Measurements from ENCODE around the gene TMEM238L. TPM values are rescaled to one million over a fixed set of nuclear protein-coding genes. Genes with fewer than 3 reads are reported as not detected.

TMEM238L gene
- total and polyA plus RNA-seq, 7 experiments from 2014 or later, result not detected

DNA sequence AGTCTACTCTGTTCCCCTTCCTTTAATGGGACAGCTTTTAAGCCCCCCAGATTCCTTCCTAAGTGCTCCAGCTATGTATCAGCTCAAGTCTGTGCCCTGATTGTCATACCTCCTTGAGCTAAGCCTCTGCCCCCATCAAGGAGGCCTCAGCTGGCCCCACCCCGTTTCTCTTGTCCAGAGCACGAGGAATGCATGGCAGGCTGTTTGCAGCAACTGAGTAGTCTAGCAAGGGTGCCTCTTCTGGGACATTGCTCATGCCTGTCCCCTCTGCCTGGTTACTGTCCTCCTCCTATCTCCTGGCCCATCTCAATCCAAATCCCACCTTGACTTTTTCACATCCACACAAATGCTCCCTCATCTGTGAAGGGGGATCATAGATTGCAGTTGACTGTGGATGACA, 46.3 kb downstream of the TMEM238L start:
- peaks cover 0 to 4% (median 0%) of the 10 kb centered on the region in 5 donors for H3K27me3 Mint-ChIP-seq
- intact Hi-C loops (cut with micrococcal nuclease), result no loop called here
- no peaks in the 10 kb centered on the region for H3K9me3 ChIP-seq (ENCODE audit: control insufficient read depth in 2 of 3, low read length in 3 of 3)
- no peak overlapping the region for H3K27ac ChIP-seq (ENCODE audit: low read depth, low read length)
- CTCF ChIA-PET, result interaction anchor here (0.6 kb wide), 1 partner anchor 27 kb away, joined by 4 read pairs; no protein-coding TSS in a partner anchor
- no peaks in the 10 kb centered on the region for H3K36me3 ChIP-seq (ENCODE audit: control insufficient read depth in 2 of 3, insufficient read depth in 3 of 3, low read length in 3 of 3)
- no peak overlapping the region for H3K4me3 Mint-ChIP-seq
- no peaks in the 10 kb centered on the region for H3K27me3 ChIP-seq (ENCODE audit: control insufficient read depth in 2 of 2, insufficient read depth in 2 of 2, low read length in 2 of 2)
- no peaks in the 10 kb centered on the region for H3K36me3 Mint-ChIP-seq
- no peak overlapping the region for H3K27ac Mint-ChIP-seq
- POLR2A ChIA-PET, result no interaction called here
- H3K4me3 ChIP-seq (ENCODE audit: low read length), result no peak overlapping the region
- DNase-seq (no peak), ATAC-seq (no peak)
- H3K4me1 ChIP-seq (ENCODE audit: control insufficient read depth in 2 of 2, insufficient read depth in 2 of 2, low read length in 2 of 2), result no peaks in the 10 kb centered on the region
- H3K4me1 Mint-ChIP-seq, result peaks cover 0 to 6% (median 0%) of the 10 kb centered on the region in 7 donors
- no peaks in the 10 kb centered on the region for H3K9me3 Mint-ChIP-seq

DNA sequence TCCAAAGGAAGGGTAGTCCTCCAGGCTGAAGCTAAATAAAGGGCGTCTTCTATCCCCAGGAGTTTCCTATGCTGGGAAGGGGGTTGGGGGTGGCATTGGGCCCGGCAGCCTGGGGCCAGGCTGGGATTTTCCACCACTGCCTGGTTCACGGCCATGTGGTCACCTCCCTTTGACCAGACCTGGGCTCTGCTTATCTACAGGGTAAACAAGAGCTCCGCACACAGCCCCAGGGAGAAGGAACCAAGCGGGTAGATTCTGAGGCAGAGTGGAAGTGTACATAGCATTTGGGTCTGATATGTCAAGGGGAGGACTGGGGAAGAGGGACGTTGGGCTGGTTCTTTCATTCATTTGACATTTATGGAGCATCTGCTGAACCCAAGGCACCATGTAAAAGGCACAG, 46.8 kb downstream of the TMEM238L start:
- no peaks in the 10 kb centered on the region for H3K27me3 ChIP-seq (ENCODE audit: control insufficient read depth in 2 of 2, insufficient read depth in 2 of 2, low read length in 2 of 2)
- H3K27ac ChIP-seq (ENCODE audit: low read depth, low read length), result no peak overlapping the region
- no peaks in the 10 kb centered on the region for H3K4me1 ChIP-seq (ENCODE audit: control insufficient read depth in 2 of 2, insufficient read depth in 2 of 2, low read length in 2 of 2)
- no peaks in the 10 kb centered on the region for H3K36me3 ChIP-seq (ENCODE audit: control insufficient read depth in 2 of 3, insufficient read depth in 3 of 3, low read length in 3 of 3)
- ChIA-PET POLR2A (no interaction called here), CTCF (interaction anchor here (0.6 kb wide), 1 partner anchor 27 kb away, joined by 4 read pairs; no protein-coding TSS in a partner anchor)
- H3K4me1 Mint-ChIP-seq, result peaks cover 0 to 6% (median 0%) of the 10 kb centered on the region in 7 donors
- H3K4me3 ChIP-seq (ENCODE audit: low read length), result no peak overlapping the region
- peak overlapping the region in 1 of 9 donors; percentile 74 for H3K27ac Mint-ChIP-seq
- intact Hi-C loops (cut with micrococcal nuclease), result no loop called here
- no peak for ATAC-seq
- no peak overlapping the region for H3K4me3 Mint-ChIP-seq
- no peaks in the 10 kb centered on the region for H3K9me3 Mint-ChIP-seq
- no peak for DNase-seq
- H3K9me3 ChIP-seq (ENCODE audit: control insufficient read depth in 2 of 3, low read length in 3 of 3), result no peaks in the 10 kb centered on the region
- H3K27me3 Mint-ChIP-seq, result peaks cover 0 to 4% (median 0%) of the 10 kb centered on the region in 5 donors
- no peaks in the 10 kb centered on the region for H3K36me3 Mint-ChIP-seq

DNA sequence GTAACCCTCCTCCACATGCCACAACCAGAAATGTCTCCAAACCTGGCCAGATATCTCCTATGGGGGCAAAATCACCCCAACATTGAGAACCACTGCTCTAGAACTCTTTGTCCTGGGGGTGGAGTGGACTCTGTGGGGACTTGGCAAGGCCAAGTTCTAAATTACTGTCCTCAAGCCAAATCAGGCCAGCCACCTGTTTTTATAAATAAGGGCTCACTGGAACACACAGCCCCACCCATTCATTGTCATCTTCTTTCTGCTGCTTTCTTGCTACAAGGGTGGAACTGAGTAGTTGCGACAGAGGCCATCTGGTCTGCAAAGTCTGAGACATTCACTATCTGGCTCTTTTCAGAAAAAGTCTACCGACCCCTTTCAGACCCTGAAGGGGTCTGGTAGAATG, 47.3 kb downstream of the TMEM238L start:
- Histone ChIP-seq H3K36me3 (ENCODE audit: control insufficient read depth in 2 of 3, insufficient read depth in 3 of 3, low read length in 3 of 3) (no peaks in the 10 kb centered on the region), H3K27ac (ENCODE audit: low read depth, low read length) (no peak overlapping the region), H3K9me3 (ENCODE audit: control insufficient read depth in 2 of 3, low read length in 3 of 3) (no peaks in the 10 kb centered on the region), H3K4me3 (ENCODE audit: low read length) (no peak overlapping the region), H3K27me3 (ENCODE audit: control insufficient read depth in 2 of 2, insufficient read depth in 2 of 2, low read length in 2 of 2) (no peaks in the 10 kb centered on the region), H3K4me1 (ENCODE audit: control insufficient read depth in 2 of 2, insufficient read depth in 2 of 2, low read length in 2 of 2) (no peaks in the 10 kb centered on the region)
- Mint-ChIP-seq H3K36me3 (no peaks in the 10 kb centered on the region), H3K4me3 (no peak overlapping the region), H3K27ac (peak overlapping the region in 2 of 9 donors; percentile 12 to 74), H3K27me3 (no peaks in the 10 kb centered on the region), H3K9me3 (no peaks in the 10 kb centered on the region), H3K4me1 (peaks cover 0 to 6% (median 0%) of the 10 kb centered on the region in 7 donors)
- ATAC-seq, result no peak
- intact Hi-C loops (cut with micrococcal nuclease), result no loop called here
- ChIA-PET CTCF (no interaction called here), POLR2A (no interaction called here)
- no peak for DNase-seq

DNA sequence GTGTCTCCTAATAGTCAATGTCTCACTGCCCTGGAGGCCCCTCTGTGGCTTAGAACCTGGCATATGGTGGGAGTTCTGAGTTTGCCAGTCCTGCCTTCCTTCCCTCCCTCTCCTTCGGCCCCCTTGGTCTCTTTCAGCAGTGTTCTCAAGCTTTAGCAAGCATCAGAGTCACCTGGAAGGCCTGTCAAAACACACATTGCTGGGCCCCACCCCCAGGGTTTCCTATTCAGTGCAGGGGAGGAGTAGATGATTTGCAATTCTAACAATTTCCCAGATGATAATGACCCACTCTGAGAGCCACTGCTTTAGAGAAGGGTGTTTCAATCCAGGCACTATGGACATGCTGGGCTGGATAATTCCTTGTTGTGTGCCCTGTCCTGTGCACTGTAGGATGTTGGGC, 47.7 kb downstream of the TMEM238L start:
- Histone ChIP-seq H3K27me3 (ENCODE audit: control insufficient read depth in 2 of 2, insufficient read depth in 2 of 2, low read length in 2 of 2) (no peaks in the 10 kb centered on the region), H3K27ac (ENCODE audit: low read depth, low read length) (no peak overlapping the region), H3K9me3 (ENCODE audit: control insufficient read depth in 2 of 3, low read length in 3 of 3) (no peaks in the 10 kb centered on the region), H3K4me3 (ENCODE audit: low read length) (no peak overlapping the region), H3K36me3 (ENCODE audit: control insufficient read depth in 2 of 3, insufficient read depth in 3 of 3, low read length in 3 of 3) (no peaks in the 10 kb centered on the region), H3K4me1 (ENCODE audit: control insufficient read depth in 2 of 2, insufficient read depth in 2 of 2, low read length in 2 of 2) (no peaks in the 10 kb centered on the region)
- DNase-seq, result no peak
- Mint-ChIP-seq H3K9me3 (no peaks in the 10 kb centered on the region), H3K4me3 (no peak overlapping the region), H3K36me3 (no peaks in the 10 kb centered on the region), H3K4me1 (peaks cover 0 to 6% (median 0%) of the 10 kb centered on the region in 7 donors), H3K27ac (peak overlapping the region in 2 of 9 donors; percentile 12 to 42), H3K27me3 (no peaks in the 10 kb centered on the region)
- intact Hi-C loops (cut with micrococcal nuclease), result no loop called here
- ChIA-PET CTCF (no interaction called here), POLR2A (no interaction called here)
- no peak for ATAC-seq

DNA sequence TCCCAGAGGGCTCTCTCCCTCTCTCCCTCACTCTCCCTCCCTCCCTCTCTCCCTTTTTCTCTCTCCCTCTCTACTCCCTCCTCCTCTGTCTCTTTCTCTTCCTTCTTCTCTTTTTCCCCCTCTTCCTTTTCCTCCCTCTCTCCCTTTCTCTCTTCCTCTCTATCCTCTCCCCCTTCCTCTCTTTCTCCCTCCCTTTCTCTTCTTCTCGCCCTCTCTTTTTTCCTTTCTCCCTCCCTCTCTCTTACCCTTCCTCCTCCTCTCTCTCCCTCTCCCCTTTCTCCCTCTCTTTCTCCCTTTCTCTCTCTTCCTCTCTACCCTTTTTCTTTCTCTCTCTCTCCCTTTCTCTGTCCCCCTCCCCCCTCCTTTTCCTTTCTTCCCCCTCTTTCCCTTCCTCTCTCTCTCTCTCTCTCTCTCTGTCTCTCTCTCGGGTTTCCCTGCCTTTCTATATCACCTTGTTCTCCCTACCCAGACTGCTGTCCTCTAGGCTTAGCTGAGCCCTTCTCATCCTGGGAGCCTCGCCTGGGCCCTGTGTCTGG, 48.2 kb downstream of the TMEM238L start:
- Mint-ChIP-seq H3K27me3 (no peaks in the 10 kb centered on the region), H3K4me3 (no peak overlapping the region), H3K27ac (peak overlapping the region in 1 of 9 donors; percentile 42), H3K4me1 (peaks cover 0 to 6% (median 0%) of the 10 kb centered on the region in 7 donors), H3K9me3 (no peaks in the 10 kb centered on the region), H3K36me3 (no peaks in the 10 kb centered on the region)
- no peak for DNase-seq
- Histone ChIP-seq H3K4me3 (ENCODE audit: low read length) (no peak overlapping the region), H3K27me3 (ENCODE audit: control insufficient read depth in 2 of 2, insufficient read depth in 2 of 2, low read length in 2 of 2) (no peaks in the 10 kb centered on the region), H3K27ac (ENCODE audit: low read depth, low read length) (no peak overlapping the region), H3K9me3 (ENCODE audit: control insufficient read depth in 2 of 3, low read length in 3 of 3) (no peaks in the 10 kb centered on the region), H3K4me1 (ENCODE audit: control insufficient read depth in 2 of 2, insufficient read depth in 2 of 2, low read length in 2 of 2) (no peaks in the 10 kb centered on the region), H3K36me3 (ENCODE audit: control insufficient read depth in 2 of 3, insufficient read depth in 3 of 3, low read length in 3 of 3) (no peaks in the 10 kb centered on the region)
- CTCF ChIA-PET, result no interaction called here
- POLR2A ChIA-PET, result no interaction called here
- intact Hi-C loops (cut with micrococcal nuclease), result no loop called here
- ATAC-seq, result no peak

DNA sequence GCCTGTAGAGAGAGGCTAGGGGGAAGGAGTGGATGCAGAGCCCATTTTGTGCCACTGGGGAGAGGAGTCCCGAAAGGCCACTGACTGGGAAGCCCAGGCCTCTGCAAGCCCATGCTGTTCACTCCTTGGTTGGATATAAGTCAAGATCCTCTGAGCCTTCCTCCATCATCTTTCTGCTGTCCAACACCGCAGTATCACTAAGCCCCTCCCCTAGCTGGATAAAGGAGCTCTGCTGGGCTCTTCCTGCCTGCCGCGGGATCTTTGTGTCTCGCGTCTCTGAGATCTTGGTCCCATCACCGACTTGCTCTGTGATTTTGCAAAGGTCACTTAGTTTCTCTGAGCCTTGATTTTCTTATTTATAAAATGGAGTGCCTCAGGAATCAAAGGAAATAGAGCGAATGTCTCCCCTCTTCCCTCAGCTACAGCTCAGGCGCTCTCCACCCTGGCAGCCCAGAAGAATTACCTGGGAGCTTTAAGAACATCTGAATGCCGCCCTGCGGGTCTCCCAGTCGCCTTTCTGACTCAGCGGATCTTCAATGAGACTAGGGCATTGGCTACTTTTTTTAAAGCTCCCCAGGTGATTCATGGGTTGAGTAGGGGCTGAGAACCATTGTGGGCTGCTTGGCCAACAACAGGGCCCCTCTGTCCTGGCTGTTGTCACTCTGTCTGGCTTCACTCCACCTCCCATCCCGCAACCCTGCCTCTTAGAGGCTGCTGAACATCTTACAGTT, 48.9 kb downstream of the TMEM238L start:
- no peaks in the 10 kb centered on the region for H3K27me3 Mint-ChIP-seq
- CTCF ChIA-PET, result interaction anchor here (0.9 kb wide), 1 partner anchor 55 kb away, joined by 5 read pairs; no protein-coding TSS in a partner anchor

More for the DNA sequence above, 48.9 kb downstream of the TMEM238L start:
- H3K36me3 Mint-ChIP-seq, result no peaks in the 10 kb centered on the region
- POLR2A ChIA-PET, result no interaction called here
- no peaks in the 10 kb centered on the region for H3K27me3 ChIP-seq (ENCODE audit: control insufficient read depth in 2 of 2, insufficient read depth in 2 of 2, low read length in 2 of 2)
- peaks cover 0 to 6% (median 0%) of the 10 kb centered on the region in 7 donors for H3K4me1 Mint-ChIP-seq
- no peak overlapping the region for H3K4me3 Mint-ChIP-seq
- peak overlapping the region in 3 of 9 donors; percentile 56 to 82 (median 65) for H3K27ac Mint-ChIP-seq
- H3K4me1 ChIP-seq (ENCODE audit: control insufficient read depth in 2 of 2, insufficient read depth in 2 of 2, low read length in 2 of 2), result no peaks in the 10 kb centered on the region
- no peak overlapping the region for H3K27ac ChIP-seq (ENCODE audit: low read depth, low read length)
- H3K4me3 ChIP-seq (ENCODE audit: low read length), result no peak overlapping the region
- DNase-seq (no peak), ATAC-seq (no peak)
- H3K36me3 ChIP-seq (ENCODE audit: control insufficient read depth in 2 of 3, insufficient read depth in 3 of 3, low read length in 3 of 3), result no peaks in the 10 kb centered on the region
- no peaks in the 10 kb centered on the region for H3K9me3 Mint-ChIP-seq
- intact Hi-C loops (cut with micrococcal nuclease), result loop anchor here in 1 of 2 donors (5.0 kb wide), 1 partner anchor 92 kb away; no protein-coding TSS in a partner anchor
- no peaks in the 10 kb centered on the region for H3K9me3 ChIP-seq (ENCODE audit: control insufficient read depth in 2 of 3, low read length in 3 of 3)

Data from naive thymus-derived CD4-positive, alpha-beta T cell (primary cell).